SK-N-SH treated with all-trans-retinoic acid at 6 μM for 48 hours (cell line): ENCODE measurements around the gene FHL1.
"Not testable (repeated sequence)": the region's sequence is repeated elsewhere in the genome, so short reads cannot be mapped to it uniquely, and the experiment has no call there.

ENCODE experiments used
- ATAC-seq: fragments of 200-7000 bp; cut with Tn5 transposase; 3 replicates; pipeline ENCODE4 v1.9.1; 2020; ENCODE audit warnings: mild to moderate bottlenecking, moderate library complexity
- BACH2 ChIP-seq: fragments of 250-450 bp; sonication (Bioruptor Pico); IDR thresholded peaks from 2 replicates; pipeline ENCODE4 v1.9.0; 2021; ENCODE audit warnings: mild to moderate bottlenecking, borderline replicate concordance
- CREB5 ChIP-seq: fragments of 250-450 bp; sonication (Bioruptor Pico); IDR thresholded peaks from 2 replicates; pipeline ENCODE4 v1.5.1; 2020; ENCODE audit warnings: low read depth, mild to moderate bottlenecking, moderate library complexity
- CSDC2 ChIP-seq: fragments of 250-450 bp; sonication (Bioruptor Pico); IDR thresholded peaks from 2 replicates; pipeline ENCODE4 v1.5.0; 2020; ENCODE audit warnings: mild to moderate bottlenecking, moderate library complexity
- CSRNP3 ChIP-seq: fragments of 250-450 bp; sonication (Bioruptor Pico); IDR thresholded peaks from 2 replicates; pipeline ENCODE4 v1.5.1; 2021; ENCODE audit warnings: mild to moderate bottlenecking, moderate library complexity
- ESRRG ChIP-seq: fragments of 250-450 bp; sonication (Bioruptor Pico); IDR thresholded peaks from 2 replicates; pipeline ENCODE4 v1.6.1; 2021; ENCODE audit warnings: mild to moderate bottlenecking
- GLIS3 ChIP-seq: fragments of 250-450 bp; sonication (Bioruptor Pico); IDR thresholded peaks from 2 replicates; pipeline ENCODE4 v1.5.0; 2020; ENCODE audit warnings: mild to moderate bottlenecking, moderate library complexity
- ISL1 ChIP-seq: fragments of 250-450 bp; sonication (Bioruptor Pico); IDR thresholded peaks from 2 replicates; pipeline ENCODE4 v2.1.2; 2022; ENCODE audit warnings: mild to moderate bottlenecking, moderate library complexity
- OSR1 ChIP-seq: fragments of 250-450 bp; sonication (Bioruptor Pico); IDR thresholded peaks from 2 replicates; pipeline ENCODE4 v1.8.0; 2022; ENCODE audit warnings: moderate library complexity, mild to moderate bottlenecking, inconsistent platforms
- PPARA ChIP-seq: fragments of 250-450 bp; sonication (Bioruptor Pico); IDR thresholded peaks from 2 replicates; pipeline ENCODE4 v1.5.0; 2020; ENCODE audit warnings: mild to moderate bottlenecking, borderline replicate concordance
- SNAI2 ChIP-seq: fragments of 250-450 bp; sonication (Bioruptor Pico); IDR thresholded peaks from 2 replicates; pipeline ENCODE4 v1.5.0; 2020; ENCODE audit warnings: mild to moderate bottlenecking, moderate library complexity
- TCF4 ChIP-seq: fragments of 250-450 bp; sonication (Bioruptor Pico); IDR thresholded peaks from 2 replicates; pipeline ENCODE4 v1.8.0; 2021; ENCODE audit warnings: mild to moderate bottlenecking, moderate library complexity, borderline replicate concordance
- ZFP30 ChIP-seq: fragments of 450-650 bp; formaldehyde crosslinking; IDR thresholded peaks from 2 replicates; pipeline ENCODE4 v1.5.0; 2022; ENCODE audit warnings: mild to moderate bottlenecking, moderate library complexity
- ZNF565 ChIP-seq: fragments of 450-650 bp; formaldehyde crosslinking; conservative IDR thresholded peaks from 2 replicates; pipeline ENCODE4 v1.5.0; 2020; ENCODE audit warnings: low read depth, mild to moderate bottlenecking, moderate library complexity
- ZNF70 ChIP-seq: fragments of 450-650 bp; formaldehyde crosslinking; IDR thresholded peaks from 2 replicates; pipeline ENCODE4 v1.5.0; 2020; ENCODE audit warnings: mild to moderate bottlenecking, moderate library complexity
- ZNF8 ChIP-seq: fragments of 450-650 bp; formaldehyde crosslinking; IDR thresholded peaks from 2 replicates; pipeline ENCODE4 v1.5.0; 2020; ENCODE audit warnings: mild to moderate bottlenecking, moderate library complexity
- TF ChIP-seq, protein P1 (sequence below): fragments of 250-450 bp; sonication (Bioruptor Pico); IDR thresholded peaks from 2 replicates; pipeline ENCODE4 v1.8.0; 2020; ENCODE audit warnings: mild to moderate bottlenecking, moderate library complexity, borderline replicate concordance
- TF ChIP-seq, protein P2 (sequence below): fragments of 250-450 bp; sonication (Bioruptor Pico); IDR thresholded peaks from 2 replicates; pipeline ENCODE4 v1.8.0; 2021; ENCODE audit warnings: low read depth, mild to moderate bottlenecking, moderate library complexity, borderline replicate concordance

FHL1 gene

GRCh38 chrX:136104936-136105335 is 42.4 kb upstream of the FHL1 start (continued):
- no peak for TF ChIP-seq BACH2 (CRISPR knock-in tag)
- no peak for TF ChIP-seq OSR1 (CRISPR knock-in tag)

DNA sequence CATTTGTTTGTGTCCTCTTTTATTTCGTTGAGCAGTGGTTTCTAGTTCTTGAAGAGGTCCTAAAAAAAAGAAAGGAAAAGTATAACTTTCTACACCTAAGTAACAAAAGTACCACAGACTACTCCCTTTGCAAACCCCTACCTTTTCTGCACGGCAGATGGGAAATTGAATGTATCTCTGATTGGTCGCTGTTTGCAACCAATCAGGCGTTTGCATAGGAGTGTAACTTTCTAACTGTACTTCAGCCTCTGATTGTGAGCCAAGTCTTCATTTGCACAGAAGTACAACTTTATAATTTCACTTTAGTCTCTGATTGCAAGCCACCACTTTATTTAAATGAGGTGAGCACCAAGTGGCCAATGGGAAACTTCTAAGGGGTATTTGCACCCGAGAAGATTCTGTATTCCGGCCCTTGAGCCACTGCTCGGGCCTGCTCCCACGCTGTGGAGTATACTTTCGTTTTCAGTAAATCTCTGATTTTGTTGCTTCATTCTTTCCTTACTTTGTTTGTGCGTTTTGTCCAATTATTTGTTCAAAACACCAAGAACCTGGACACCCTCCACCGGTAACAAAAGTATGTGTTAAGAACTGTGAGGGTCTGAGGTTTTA is 40.3 kb upstream of the FHL1 start:
- ATAC-seq = peak; percentile 70
- no peak for TF ChIP-seq ISL1
- no peak for TF ChIP-seq ZNF8 (CRISPR knock-in tag)
- TF ChIP-seq BACH2 (CRISPR knock-in tag) = no peak

GRCh38 chrX:136108905-136109304 is 38.4 kb upstream of the FHL1 start:
- peak; percentile 46; the same call in 1 of the 2 replicates for TF ChIP-seq ZNF8 (CRISPR knock-in tag)
- ATAC-seq = not testable (repeated sequence)

DNA sequence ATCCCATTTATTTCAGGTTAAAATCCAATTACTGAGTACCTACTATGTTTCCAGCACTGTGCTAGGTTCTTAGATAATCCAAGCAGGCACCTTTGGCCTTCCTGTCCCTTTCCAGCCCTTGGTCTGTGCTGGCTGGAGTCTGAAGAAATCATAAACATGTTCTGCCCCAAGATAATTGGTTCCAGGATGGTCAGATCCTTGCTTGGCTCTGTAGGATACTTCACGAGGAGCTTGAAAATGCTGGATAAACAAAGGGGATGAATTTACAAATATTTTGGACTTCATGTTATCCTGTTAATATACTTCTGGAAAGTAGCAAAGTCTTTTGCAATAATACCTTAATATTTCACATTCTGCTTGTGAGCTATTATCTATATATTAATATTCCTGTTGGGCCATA is 35.0 kb upstream of the FHL1 start:
- TF ChIP-seq, protein P1, sequence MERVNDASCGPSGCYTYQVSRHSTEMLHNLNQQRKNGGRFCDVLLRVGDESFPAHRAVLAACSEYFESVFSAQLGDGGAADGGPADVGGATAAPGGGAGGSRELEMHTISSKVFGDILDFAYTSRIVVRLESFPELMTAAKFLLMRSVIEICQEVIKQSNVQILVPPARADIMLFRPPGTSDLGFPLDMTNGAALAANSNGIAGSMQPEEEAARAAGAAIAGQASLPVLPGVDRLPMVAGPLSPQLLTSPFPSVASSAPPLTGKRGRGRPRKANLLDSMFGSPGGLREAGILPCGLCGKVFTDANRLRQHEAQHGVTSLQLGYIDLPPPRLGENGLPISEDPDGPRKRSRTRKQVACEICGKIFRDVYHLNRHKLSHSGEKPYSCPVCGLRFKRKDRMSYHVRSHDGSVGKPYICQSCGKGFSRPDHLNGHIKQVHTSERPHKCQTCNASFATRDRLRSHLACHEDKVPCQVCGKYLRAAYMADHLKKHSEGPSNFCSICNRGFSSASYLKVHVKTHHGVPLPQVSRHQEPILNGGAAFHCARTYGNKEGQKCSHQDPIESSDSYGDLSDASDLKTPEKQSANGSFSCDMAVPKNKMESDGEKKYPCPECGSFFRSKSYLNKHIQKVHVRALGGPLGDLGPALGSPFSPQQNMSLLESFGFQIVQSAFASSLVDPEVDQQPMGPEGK (CRISPR knock-in tag) = no peak
- TF ChIP-seq SNAI2 (CRISPR knock-in tag) (no peak), ESRRG (CRISPR knock-in tag) (no peak)
- ATAC-seq = no peak

DNA sequence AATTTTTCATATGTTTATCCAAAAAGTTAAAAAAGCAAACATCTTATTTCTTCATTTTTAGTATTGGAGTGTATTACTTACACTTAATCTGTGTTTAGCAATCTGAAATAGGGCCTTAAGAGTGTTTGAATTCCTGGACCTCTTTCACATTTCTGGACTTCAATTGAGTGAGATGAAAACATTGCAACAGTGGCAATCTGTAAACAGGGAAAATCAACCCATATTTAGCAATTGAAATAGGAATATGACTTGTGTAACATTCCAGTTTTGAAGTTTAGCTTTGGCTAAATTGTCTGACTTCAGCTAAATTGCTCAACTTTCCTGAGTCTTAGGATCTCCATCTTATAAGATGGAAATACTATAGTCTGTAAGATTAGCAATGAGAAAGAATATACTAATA is 34.6 kb upstream of the FHL1 start:
- no peak for ATAC-seq
- no peak for TF ChIP-seq TCF4 (CRISPR knock-in tag)
- TF ChIP-seq, protein P1 (CRISPR knock-in tag) = no peak
- TF ChIP-seq CSDC2 = no peak
- TF ChIP-seq CREB5 = no peak
- no peak for TF ChIP-seq OSR1 (CRISPR knock-in tag)
- TF ChIP-seq CSRNP3 (CRISPR knock-in tag) = no peak
- no peak for TF ChIP-seq GLIS3 (CRISPR knock-in tag)
- no peak for TF ChIP-seq ZFP30 (CRISPR knock-in tag)
- TF ChIP-seq ESRRG (CRISPR knock-in tag) = no peak
- TF ChIP-seq ZNF70 = no peak

DNA sequence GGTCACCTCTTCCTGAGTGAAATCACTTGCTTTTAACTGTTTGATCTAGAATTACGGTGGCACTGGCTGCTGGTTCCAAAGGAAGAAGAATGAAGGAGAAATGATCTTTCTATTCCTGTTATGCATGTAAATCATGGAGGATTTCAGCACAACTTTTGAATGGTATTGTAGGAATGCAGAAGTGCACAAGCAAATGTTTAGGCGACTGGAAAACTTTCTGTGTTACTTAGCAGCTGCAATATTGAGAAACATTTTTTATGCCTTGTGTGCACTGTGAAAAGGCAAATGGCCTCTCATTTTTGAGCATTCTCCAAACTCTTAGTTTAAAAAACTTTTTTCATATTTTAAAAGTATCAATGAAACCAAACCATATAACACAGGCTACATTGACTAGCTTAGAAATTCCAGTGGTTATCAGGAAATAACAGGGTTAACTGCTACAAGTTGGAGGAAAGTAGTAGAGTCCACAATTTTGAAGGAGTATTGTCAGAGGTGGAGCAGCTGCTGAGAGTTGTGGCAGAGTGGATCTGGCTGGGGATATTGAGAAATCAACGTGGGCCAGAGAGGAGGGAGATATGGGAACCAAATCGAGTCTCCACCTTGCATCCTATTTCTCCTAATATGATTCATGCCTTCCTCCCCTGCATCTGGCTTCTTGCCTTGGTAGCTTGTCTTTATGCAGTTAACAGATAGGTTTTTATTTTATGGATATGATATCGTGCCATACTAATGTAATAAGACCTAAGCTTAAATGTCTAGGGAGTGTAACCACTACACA is 32.0 kb upstream of the FHL1 start:
- ATAC-seq = no peak; the same call in 2 of the 3 replicates

More for the DNA sequence above, 32.0 kb upstream of the FHL1 start:
- TF ChIP-seq, protein P2, sequence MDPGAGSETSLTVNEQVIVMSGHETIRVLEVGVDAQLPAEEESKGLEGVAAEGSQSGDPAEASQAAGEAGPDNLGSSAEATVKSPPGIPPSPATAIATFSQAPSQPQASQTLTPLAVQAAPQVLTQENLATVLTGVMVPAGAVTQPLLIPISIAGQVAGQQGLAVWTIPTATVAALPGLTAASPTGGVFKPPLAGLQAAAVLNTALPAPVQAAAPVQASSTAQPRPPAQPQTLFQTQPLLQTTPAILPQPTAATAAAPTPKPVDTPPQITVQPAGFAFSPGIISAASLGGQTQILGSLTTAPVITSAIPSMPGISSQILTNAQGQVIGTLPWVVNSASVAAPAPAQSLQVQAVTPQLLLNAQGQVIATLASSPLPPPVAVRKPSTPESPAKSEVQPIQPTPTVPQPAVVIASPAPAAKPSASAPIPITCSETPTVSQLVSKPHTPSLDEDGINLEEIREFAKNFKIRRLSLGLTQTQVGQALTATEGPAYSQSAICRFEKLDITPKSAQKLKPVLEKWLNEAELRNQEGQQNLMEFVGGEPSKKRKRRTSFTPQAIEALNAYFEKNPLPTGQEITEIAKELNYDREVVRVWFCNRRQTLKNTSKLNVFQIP (CRISPR knock-in tag) = no peak
- TF ChIP-seq ZNF8 (CRISPR knock-in tag) = no peak
- TF ChIP-seq OSR1 (CRISPR knock-in tag) = no peak
- no peak for TF ChIP-seq TCF4 (CRISPR knock-in tag)
- TF ChIP-seq CSDC2 = no peak
- TF ChIP-seq ZNF565 (CRISPR knock-in tag) = no peak
- no peak for TF ChIP-seq PPARA
